ENCODE measurements around the gene EYA3. TPM values are rescaled to one million over a fixed set of nuclear protein-coding genes. Genes with fewer than 3 reads are reported as not detected.
A peak's percentile ranks its signal among the peaks of the same experiment; 100 is the strongest.

EYA3 gene
- total RNA-seq, 1 donor from 2014 or later: 16.9 TPM

GRCh38 chr1:28102189-28102588 is 13.8 kb upstream of the EYA3 start:
- Histone ChIP-seq H3K27ac (replicated peaks) (no peak overlapping the region), H3K27me3 (ENCODE audit: low read depth) (no peaks in the 10 kb centered on the region), H3K4me3 (no peak overlapping the region), H3K4me1 (peaks cover 17% of the 10 kb centered on the region), H3K9me3 (replicated peaks) (no peaks in the 10 kb centered on the region), H3K36me3 (no peaks in the 10 kb centered on the region)
- no peak for DNase-seq
- TF ChIP-seq CTCF (IDR thresholded peaks at IDR 0.05; ENCODE audit: borderline replicate concordance): no peak
- intact Hi-C loops (cut with micrococcal nuclease): no loop called here

GRCh38 chr1:28099050-28099769 is 10.8 kb upstream of the EYA3 start:
- intact Hi-C loops (cut with micrococcal nuclease): loop anchor here (10.0 kb wide), 1 partner anchor 116 kb away; no protein-coding TSS in a partner anchor
- TF ChIP-seq CTCF (IDR thresholded peaks at IDR 0.05; ENCODE audit: borderline replicate concordance): no peak
- no peak for DNase-seq
- no peaks in the 10 kb centered on the region for H3K36me3 ChIP-seq
- H3K9me3 ChIP-seq (replicated peaks): no peaks in the 10 kb centered on the region
- no peaks in the 10 kb centered on the region for H3K27me3 ChIP-seq (ENCODE audit: low read depth)
- peaks cover 8% of the 10 kb centered on the region for H3K4me1 ChIP-seq
- no peak overlapping the region for H3K4me3 ChIP-seq
- peak overlapping the region; percentile 66 for H3K27ac ChIP-seq (replicated peaks)

GRCh38 chr1:28097100-28097472 is 8.7 kb upstream of the EYA3 start:
- intact Hi-C loops (cut with micrococcal nuclease): loop anchor here (10.0 kb wide), 1 partner anchor 118 kb away; no protein-coding TSS in a partner anchor
- TF ChIP-seq CTCF (IDR thresholded peaks at IDR 0.05; ENCODE audit: borderline replicate concordance): no peak

GRCh38 chr1:28096210-28097099 is 8.0 kb upstream of the EYA3 start:
- H3K27ac ChIP-seq (replicated peaks): no peak overlapping the region
- H3K4me3 ChIP-seq: no peak overlapping the region
- H3K9me3 ChIP-seq (replicated peaks): no peaks in the 10 kb centered on the region
- intact Hi-C loops (cut with micrococcal nuclease): loop anchor here (10.0 kb wide), 1 partner anchor 118 kb away; no protein-coding TSS in a partner anchor
- H3K36me3 ChIP-seq: no peaks in the 10 kb centered on the region
- DNase-seq: no peak
- H3K27me3 ChIP-seq (ENCODE audit: low read depth): no peaks in the 10 kb centered on the region
- no peak for TF ChIP-seq CTCF (IDR thresholded peaks at IDR 0.05; ENCODE audit: borderline replicate concordance)
- peaks cover 8% of the 10 kb centered on the region for H3K4me1 ChIP-seq

More at GRCh38 chr1:28097100-28097472, 8.7 kb upstream of the EYA3 start:
- no peak overlapping the region for H3K27ac ChIP-seq (replicated peaks)
- H3K9me3 ChIP-seq (replicated peaks): no peaks in the 10 kb centered on the region
- H3K36me3 ChIP-seq: no peaks in the 10 kb centered on the region
- H3K4me3 ChIP-seq: no peak overlapping the region
- peaks cover 8% of the 10 kb centered on the region for H3K4me1 ChIP-seq
- no peak for DNase-seq
- H3K27me3 ChIP-seq (ENCODE audit: low read depth): no peaks in the 10 kb centered on the region

GRCh38 chr1:28091043-28091781 is 2.8 kb upstream of the EYA3 start:
- H3K27me3 ChIP-seq (ENCODE audit: low read depth): no peaks in the 10 kb centered on the region
- intact Hi-C loops (cut with micrococcal nuclease): loop anchor here (10.0 kb wide), 1 partner anchor 124 kb away; no protein-coding TSS in a partner anchor
- peak; percentile 49 for DNase-seq
- no peaks in the 10 kb centered on the region for H3K9me3 ChIP-seq (replicated peaks)
- H3K4me3 ChIP-seq: no peak overlapping the region
- TF ChIP-seq CTCF (IDR thresholded peaks at IDR 0.05; ENCODE audit: borderline replicate concordance): peak; percentile 86
- no peak overlapping the region for H3K27ac ChIP-seq (replicated peaks)
- peaks cover 30% of the 10 kb centered on the region for H3K4me1 ChIP-seq
- no peaks in the 10 kb centered on the region for H3K36me3 ChIP-seq

All from left ventricle myocardium inferior (tissue), 1 donor.